Karpas-422 (cell line): ENCODE results near the gene SLC23A3. TPM values are rescaled to one million over a fixed set of nuclear protein-coding genes. Genes with fewer than 3 reads are reported as not detected.

Experiments used
- DNase-seq: peaks from one replicate; pipeline ENCODE4 v3.0.0-alpha.2; 2015
- H2AFZ ChIP-seq: fragments of 200-600 bp; sonication (generic); 2 replicates; pipeline ENCODE4 v1.6.1; 2014; ENCODE audit warnings: antibody characterized with exemption, low read length, mixed read lengths
- H3K27ac ChIP-seq: fragments of 200-600 bp; sonication (generic); 2 replicates; pipeline ENCODE4 v1.5.1; 2014; ENCODE audit warnings: mild to moderate bottlenecking, low read length, moderate library complexity
- H3K27me3 ChIP-seq: fragments of 200-600 bp; sonication (generic); 2 replicates; pipeline ENCODE4 v1.6.1; 2014; ENCODE audit warnings: low read length, mixed read lengths
- H3K36me3 ChIP-seq: fragments of 200-600 bp; sonication (generic); 2 replicates; pipeline ENCODE4 v1.6.1; 2014; ENCODE audit warnings: low read length, mixed read lengths; ENCODE audit not compliant: insufficient read depth
- H3K4me1 ChIP-seq: fragments of 200-600 bp; sonication (generic); 2 replicates; pipeline ENCODE4 v1.6.1; 2014; ENCODE audit warnings: mild to moderate bottlenecking, low read length, mixed read lengths
- H3K4me2 ChIP-seq: fragments of 200-600 bp; sonication (generic); 2 replicates; pipeline ENCODE4 v1.6.1; 2014; ENCODE audit warnings: low read length, low read depth, mild to moderate bottlenecking; ENCODE audit not compliant: poor library complexity, severe bottlenecking
- H3K4me3 ChIP-seq: fragments of 200-600 bp; sonication (generic); 2 replicates; pipeline ENCODE4 v1.5.1; 2014; ENCODE audit warnings: mild to moderate bottlenecking, antibody characterized with exemption, low read length, mixed read lengths
- H3K79me2 ChIP-seq: fragments of 200-600 bp; sonication (generic); 2 replicates; pipeline ENCODE4 v1.6.1; 2014; ENCODE audit warnings: mild to moderate bottlenecking, low read length, mixed read lengths
- H3K9ac ChIP-seq: fragments of 200-600 bp; sonication (generic); 2 replicates; pipeline ENCODE4 v1.6.0; 2014; ENCODE audit warnings: low read length
- H3K9me2 ChIP-seq: fragments of 200-600 bp; sonication (generic), shearing (Covaris generic); replicated peaks from 2 replicates; pipeline ENCODE4 v1.6.0; 2014; ENCODE audit warnings: mild to moderate bottlenecking, low read length, moderate library complexity; ENCODE audit not compliant: insufficient read depth
- H3K9me3 ChIP-seq: fragments of 300-700, 200-600 bp; sonication (generic); 2 replicates; pipeline ENCODE4 v1.6.1; 2014; ENCODE audit warnings: low read length, mixed read lengths
- H4K20me1 ChIP-seq: fragments of 200-600 bp; sonication (generic); 2 replicates; pipeline ENCODE4 v1.6.1; 2014; ENCODE audit warnings: mild to moderate bottlenecking, antibody characterized with exemption, low read length, low read depth; ENCODE audit not compliant: insufficient read depth
- total RNA-seq: library from RNA; depleted of rRNA; stranded (reverse); fragments of >200 nt; shearing (Covaris generic); gene quantifications from 2 replicates; pipeline ENCODE4 v1.2.3, GENCODE V29; 2014; ENCODE audit warnings: low replicate concordance

The SLC23A3 gene
- total RNA-seq, 1 experiment from 2014 or later, result 3.5 TPM

DNA sequence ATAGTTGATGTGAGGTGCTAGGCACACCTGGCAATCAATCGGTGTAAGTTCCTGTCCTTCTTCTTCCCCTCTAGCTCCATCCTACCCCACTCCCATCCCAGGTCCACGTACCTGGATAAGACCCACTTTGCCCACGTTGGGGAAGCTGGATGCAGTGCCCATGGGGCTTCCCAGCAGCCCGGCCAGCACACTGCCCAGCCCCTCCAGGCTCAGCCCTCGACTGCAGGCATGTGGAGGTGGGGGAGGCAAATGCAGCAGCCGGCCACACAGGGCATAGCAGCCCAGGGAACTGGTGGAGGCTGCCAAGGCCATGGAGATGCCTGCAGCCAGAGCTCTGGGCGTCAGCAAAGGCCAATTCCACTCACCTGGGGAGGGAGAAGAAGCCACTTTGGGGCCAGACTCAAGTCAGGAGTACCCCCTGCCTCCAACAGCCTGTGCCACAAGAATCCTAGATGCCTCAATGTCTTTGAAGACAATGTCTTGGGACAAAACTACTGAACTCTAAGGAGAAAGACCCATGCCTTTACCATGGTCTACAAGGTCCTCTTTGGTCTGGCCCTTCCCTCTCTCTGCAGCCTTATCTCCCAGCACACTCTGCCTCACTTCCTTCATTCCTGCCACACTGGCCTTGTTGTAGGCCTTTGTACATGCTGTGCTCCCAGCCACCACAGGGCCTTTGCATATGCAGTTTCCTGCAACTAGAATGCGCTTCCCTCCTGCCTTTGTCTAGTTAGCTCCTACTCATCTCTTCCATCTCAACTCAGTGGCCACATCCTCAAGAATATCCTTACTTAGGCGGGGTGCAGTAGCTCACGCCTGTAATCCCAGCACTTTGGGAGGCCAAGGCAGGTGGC is 4.5 kb downstream of the SLC23A3 start:
- Histone ChIP-seq H3K9me2 (no peaks in the 10 kb centered on the region), H3K79me2 (no peaks in the 10 kb centered on the region), H2AFZ (no peak overlapping the region), H3K4me1 (peaks cover 12% of the 10 kb centered on the region), H4K20me1 (no peaks in the 10 kb centered on the region), H3K4me2 (no peak overlapping the region), H3K9ac (no peak overlapping the region), H3K4me3 (no peak overlapping the region), H3K27ac (no peak overlapping the region), H3K27me3 (no peaks in the 10 kb centered on the region), H3K9me3 (no peaks in the 10 kb centered on the region), H3K36me3 (0 out of 2 replicates have a peak, but pooled peaks cover 4% of the 10 kb centered on the region)
- DNase-seq, result peak; percentile 37

DNA sequence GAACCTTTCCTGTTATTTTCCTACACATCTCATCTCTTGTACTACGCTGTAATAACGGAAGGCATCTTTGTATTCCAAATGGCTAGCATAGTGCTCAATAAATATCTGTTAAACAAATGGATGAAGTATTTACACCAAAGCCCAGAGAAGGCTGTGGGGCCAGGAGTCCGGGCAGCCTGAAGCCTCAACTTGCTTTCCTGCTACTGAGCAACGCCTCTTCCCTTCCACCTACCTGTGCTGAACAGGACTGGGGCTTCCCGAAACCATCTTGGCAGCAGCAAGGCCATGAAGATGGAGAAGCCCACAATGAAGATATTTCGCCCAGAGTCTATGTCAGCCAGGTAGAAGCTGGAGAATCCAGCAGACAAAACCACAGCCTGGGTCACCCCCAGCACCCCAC is 6.7 kb downstream of the SLC23A3 start:
- H3K4me1 ChIP-seq, result peaks cover 20% of the 10 kb centered on the region
- DNase-seq, result no peak
- no peaks in the 10 kb centered on the region for H3K27me3 ChIP-seq
- no peaks in the 10 kb centered on the region for H4K20me1 ChIP-seq
- H3K79me2 ChIP-seq, result no peaks in the 10 kb centered on the region; the same call in 1 of the 2 replicates
- no peak overlapping the region for H3K9ac ChIP-seq
- no peaks in the 10 kb centered on the region for H3K9me2 ChIP-seq
- no peak overlapping the region for H2AFZ ChIP-seq
- H3K9me3 ChIP-seq, result no peaks in the 10 kb centered on the region
- 0 out of 2 replicates have a peak, but pooled peaks cover 4% of the 10 kb centered on the region for H3K36me3 ChIP-seq
- H3K27ac ChIP-seq, result no peak overlapping the region
- no peak overlapping the region for H3K4me3 ChIP-seq
- no peak overlapping the region for H3K4me2 ChIP-seq

DNA sequence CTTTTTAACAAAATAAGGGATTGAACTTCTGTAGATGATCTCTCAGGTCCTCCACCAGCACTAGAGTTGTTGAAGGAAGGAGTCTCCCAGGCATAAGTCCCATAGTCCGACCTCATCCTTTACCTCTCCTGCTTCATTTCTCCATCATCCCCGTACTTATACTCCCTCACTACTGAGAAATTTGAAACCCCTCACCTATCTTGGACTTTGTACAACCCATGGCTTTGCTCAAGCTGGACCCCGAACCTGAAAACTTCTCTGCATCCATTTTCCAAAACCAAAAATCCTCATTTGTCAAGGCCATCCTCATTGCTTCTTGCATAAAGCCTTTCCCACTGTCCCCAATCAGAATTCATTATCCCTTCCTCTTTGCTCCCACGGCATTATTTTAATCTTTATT is 8.7 kb downstream of the SLC23A3 start:
- no peaks in the 10 kb centered on the region for H3K9me2 ChIP-seq
- no peaks in the 10 kb centered on the region for H4K20me1 ChIP-seq
- H3K4me1 ChIP-seq, result peaks cover 20% of the 10 kb centered on the region
- peak overlapping the region; percentile 84 for H3K4me3 ChIP-seq
- H3K27me3 ChIP-seq, result no peaks in the 10 kb centered on the region
- no peak for DNase-seq
- no peaks in the 10 kb centered on the region for H3K36me3 ChIP-seq
- H3K4me2 ChIP-seq, result peak overlapping the region; percentile 99
- H3K79me2 ChIP-seq, result no peaks in the 10 kb centered on the region; the same call in 1 of the 2 replicates
- H3K9me3 ChIP-seq, result no peaks in the 10 kb centered on the region
- H2AFZ ChIP-seq, result 0 out of 2 replicates have a peak overlapping the region, but pooled peaks have one; percentile 83
- H3K27ac ChIP-seq, result no peak overlapping the region
- peak overlapping the region; percentile 82 for H3K9ac ChIP-seq

DNA sequence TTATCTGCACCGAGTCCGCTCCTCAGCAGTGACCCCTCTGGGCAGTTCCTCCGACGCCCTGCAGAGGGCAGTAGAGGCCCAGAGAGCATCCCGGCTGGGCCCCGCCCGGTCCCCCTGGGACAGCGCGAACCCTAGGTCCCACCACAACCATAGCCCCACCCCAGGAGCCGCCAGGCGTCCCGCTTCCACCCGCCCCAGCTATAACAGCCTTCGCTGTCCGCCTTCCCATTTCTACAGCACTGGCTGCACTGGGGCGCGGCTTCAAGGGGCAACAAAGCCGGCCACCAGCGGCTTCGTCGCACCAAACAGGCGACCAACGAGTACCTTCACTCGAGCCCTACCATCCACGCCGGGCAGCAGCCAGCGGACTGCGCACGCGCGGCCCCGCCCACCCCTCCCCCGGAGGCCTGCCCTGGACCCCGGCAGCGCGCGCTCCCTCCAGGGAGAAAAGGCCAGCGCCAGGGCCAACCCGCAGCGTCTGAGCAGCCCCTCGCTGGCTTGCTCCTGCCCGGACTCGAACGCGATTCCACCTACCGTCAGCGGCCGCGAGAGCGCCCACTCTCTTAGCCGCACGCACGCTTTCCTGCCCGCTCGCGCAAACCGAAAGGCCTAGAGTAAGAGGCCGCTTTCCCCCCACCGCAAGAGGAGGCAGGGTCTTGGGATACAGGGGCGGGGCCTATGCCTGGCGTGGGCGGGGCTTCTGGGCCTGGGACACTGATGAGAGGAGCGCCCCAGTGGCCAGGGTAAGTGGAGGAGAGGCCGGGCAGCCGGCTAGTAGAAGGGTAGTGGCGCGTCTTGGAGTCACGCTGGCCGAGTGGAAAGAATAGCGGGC is 9.4 kb downstream of the SLC23A3 start, which contains the start of gene NHEJ1:
Gene NHEJ1 (minus strand): TSS at position 630 of the 832 bp plus-strand sequence. CDS start 2,453 bp downstream, outside the sequence.
- DNase-seq, result peak; percentile 96
- Histone ChIP-seq H3K27me3 (no peaks in the 10 kb centered on the region), H3K36me3 (no peaks in the 10 kb centered on the region), H2AFZ (peak within 1 kb of the TSS; percentile 93), H3K4me3 (peak within 1 kb of the TSS; percentile 84), H3K9me2 (no peaks in the 10 kb centered on the region), H4K20me1 (no peaks in the 10 kb centered on the region), H3K4me2 (peak within 1 kb of the TSS; percentile 99), H3K4me1 (peaks cover 20% of the 10 kb centered on the region), H3K79me2 (no peaks in the 10 kb centered on the region; the same call in 1 of the 2 replicates), H3K9me3 (no peaks in the 10 kb centered on the region), H3K9ac (peak within 1 kb of the TSS; percentile 82), H3K27ac (peak within 1 kb of the TSS; percentile 79)

DNA sequence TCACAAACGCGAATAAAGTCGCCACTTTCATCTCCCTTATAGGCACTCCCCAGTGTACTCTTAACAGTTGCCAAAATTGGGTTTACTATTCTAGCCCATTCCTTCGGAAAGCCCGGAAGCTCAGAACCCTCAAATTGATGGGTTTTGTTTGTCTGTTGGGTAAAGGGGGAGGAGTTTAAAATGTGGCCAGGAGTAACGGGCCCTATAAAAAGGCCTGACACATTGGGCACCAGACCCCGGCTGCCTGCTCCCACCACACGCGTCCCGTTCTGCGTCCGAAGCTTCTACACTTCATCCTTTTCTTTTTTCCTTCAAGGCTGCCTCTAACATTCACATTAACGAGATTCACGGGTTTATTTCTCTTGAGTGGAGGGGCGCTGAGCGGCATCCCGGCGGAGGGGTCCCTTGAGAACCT is 10.1 kb downstream of the SLC23A3 start:
- peak overlapping the region; percentile 93 for H2AFZ ChIP-seq

DNA sequence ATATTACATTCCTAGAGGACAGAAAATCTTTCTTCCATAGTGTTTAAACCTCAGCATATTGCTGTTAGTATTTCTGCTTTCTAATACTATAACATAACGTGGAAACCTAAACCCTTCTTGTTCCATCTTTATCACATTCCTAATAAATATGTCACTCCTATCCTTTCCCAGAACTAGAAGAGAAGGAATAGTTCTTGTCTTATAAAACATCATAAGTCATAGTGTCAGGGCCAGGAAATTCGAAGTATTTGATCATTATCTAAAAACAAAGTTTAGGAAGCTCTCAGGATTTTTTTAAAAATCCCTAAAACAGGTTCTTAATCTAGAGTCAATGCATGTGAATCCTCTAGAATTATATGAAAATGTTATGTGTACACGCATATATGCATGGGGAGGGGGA is 11.2 kb downstream of the SLC23A3 start:
- no peaks in the 10 kb centered on the region for H3K27me3 ChIP-seq
- H4K20me1 ChIP-seq, result no peaks in the 10 kb centered on the region

More for the DNA sequence above, 10.1 kb downstream of the SLC23A3 start:
- Histone ChIP-seq H3K9me3 (no peaks in the 10 kb centered on the region), H4K20me1 (no peaks in the 10 kb centered on the region), H3K4me2 (peak overlapping the region; percentile 99), H3K4me3 (peak overlapping the region; percentile 84), H3K27me3 (no peaks in the 10 kb centered on the region), H3K79me2 (no peaks in the 10 kb centered on the region; the same call in 1 of the 2 replicates), H3K27ac (no peak overlapping the region; the same call in 1 of the 2 replicates), H3K9me2 (no peaks in the 10 kb centered on the region), H3K4me1 (peaks cover 20% of the 10 kb centered on the region), H3K36me3 (no peaks in the 10 kb centered on the region), H3K9ac (peak overlapping the region; percentile 82)
- no peak for DNase-seq

DNA sequence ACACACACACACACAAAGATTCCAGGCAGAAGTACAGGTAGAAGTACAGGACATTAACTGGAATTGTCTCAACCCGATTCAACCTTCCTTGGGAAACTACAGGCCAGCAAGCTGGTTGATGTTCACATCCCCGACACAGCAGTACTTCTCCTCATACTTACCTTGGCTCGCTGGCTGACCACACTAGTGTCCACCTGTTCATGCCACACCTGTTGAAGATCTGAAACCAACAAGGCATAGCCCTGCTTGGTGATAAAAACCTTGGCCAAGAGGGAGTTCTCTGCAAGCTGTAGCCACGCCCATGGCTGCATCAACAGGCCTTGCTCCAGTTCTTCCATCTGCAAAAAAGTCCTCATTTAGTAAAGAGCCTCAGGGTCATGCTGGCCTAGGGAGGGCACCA is 11.8 kb downstream of the SLC23A3 start:
- Histone ChIP-seq H4K20me1 (no peaks in the 10 kb centered on the region), H3K36me3 (peaks cover 3% of the 10 kb centered on the region; the same call in 1 of the 2 replicates), H3K9me3 (no peaks in the 10 kb centered on the region), H3K4me1 (peaks cover 20% of the 10 kb centered on the region), H3K27ac (no peak overlapping the region), H3K27me3 (no peaks in the 10 kb centered on the region), H3K4me3 (no peak overlapping the region), H3K79me2 (no peaks in the 10 kb centered on the region; the same call in 1 of the 2 replicates), H3K4me2 (no peak overlapping the region), H3K9me2 (no peaks in the 10 kb centered on the region), H2AFZ (no peak overlapping the region), H3K9ac (no peak overlapping the region)
- no peak for DNase-seq

More for the DNA sequence above, 11.2 kb downstream of the SLC23A3 start:
- peaks cover 20% of the 10 kb centered on the region for H3K4me1 ChIP-seq
- H3K9ac ChIP-seq, result no peak overlapping the region
- no peak overlapping the region for H3K4me2 ChIP-seq
- H3K36me3 ChIP-seq, result no peaks in the 10 kb centered on the region; the same call in 1 of the 2 replicates
- no peak for DNase-seq
- no peaks in the 10 kb centered on the region for H3K9me2 ChIP-seq
- no peak overlapping the region for H3K27ac ChIP-seq
- H3K79me2 ChIP-seq, result no peaks in the 10 kb centered on the region; the same call in 1 of the 2 replicates
- H3K4me3 ChIP-seq, result no peak overlapping the region
- no peak overlapping the region; the same call in 1 of the 2 replicates for H2AFZ ChIP-seq
- H3K9me3 ChIP-seq, result no peaks in the 10 kb centered on the region
